ENCODE measurements around the gene ARID4B. TPM values are rescaled to one million over a fixed set of nuclear protein-coding genes. Genes with fewer than 3 reads are reported as not detected.

ARID4B gene
- total RNA-seq, 2 experiments from 2014 or later, result 28.7 to 44.9 TPM

DNA sequence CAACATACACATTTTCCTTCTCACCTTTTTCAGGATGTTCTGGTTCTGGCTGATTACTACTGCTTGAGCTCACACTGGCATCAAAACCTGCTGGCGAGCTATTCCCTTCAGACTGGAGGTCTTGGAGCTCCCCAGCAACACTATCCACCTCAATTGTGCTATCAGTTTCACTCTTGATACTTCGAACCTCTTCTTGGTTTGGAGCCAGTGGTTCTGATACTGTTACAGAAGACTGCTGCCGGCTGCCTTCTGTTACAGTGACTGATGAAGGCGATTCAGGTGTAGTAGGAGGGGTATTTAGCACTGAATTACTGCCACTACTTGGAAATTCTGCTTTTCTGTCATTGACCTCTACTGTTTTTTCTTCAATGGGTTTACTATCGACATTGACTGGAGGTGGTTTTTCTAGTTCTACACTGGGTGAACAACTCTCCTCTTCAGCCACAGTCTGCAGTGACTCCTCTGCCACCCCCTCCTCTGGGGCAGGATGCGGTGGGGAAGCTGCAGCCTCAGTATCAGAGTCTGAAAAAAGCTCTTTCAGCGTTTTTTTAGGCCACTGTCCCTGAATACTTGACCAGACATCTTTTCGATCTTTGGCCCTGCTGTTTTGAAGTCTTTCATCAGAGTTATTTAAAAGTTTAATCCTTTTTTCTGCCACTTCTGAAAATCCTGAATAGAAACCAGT is 146.3 kb downstream of the ARID4B start:
- H3K36me3 ChIP-seq (ENCODE audit: insufficient read depth, low read length), result peaks cover 52% of the 10 kb centered on the region

DNA sequence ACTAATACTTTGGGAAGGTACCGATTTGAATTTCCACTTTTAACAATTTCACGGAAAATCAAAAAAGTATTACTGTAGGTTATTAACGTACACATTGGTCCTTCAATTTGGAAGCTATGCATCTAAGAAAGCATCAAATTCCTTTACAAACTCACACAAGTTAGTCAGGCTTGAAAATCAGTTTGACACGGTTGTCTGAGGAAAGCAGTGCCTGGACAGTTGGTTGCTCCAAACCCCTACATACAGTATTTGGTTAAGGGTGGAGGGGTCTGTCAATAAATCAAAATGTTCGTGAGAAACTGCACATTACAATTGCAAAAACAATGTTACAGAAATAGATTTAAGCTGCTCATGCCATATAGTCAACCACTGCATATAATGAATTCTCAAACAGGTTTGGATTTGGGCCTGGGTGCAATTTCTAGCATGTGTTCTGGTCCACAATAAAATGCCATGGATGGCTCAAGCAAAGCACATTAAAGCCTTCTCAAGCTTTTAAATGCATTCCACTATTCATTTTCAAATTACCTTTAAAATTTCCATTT is 147.0 kb downstream of the ARID4B start:
- Histone ChIP-seq H3K9me2 (ENCODE audit: insufficient read depth, low read length) (no peaks in the 10 kb centered on the region), H3K36me3 (ENCODE audit: insufficient read depth, low read length) (peaks cover 58% of the 10 kb centered on the region), H3K9me3 (ENCODE audit: low read length) (no peaks in the 10 kb centered on the region), H2AFZ (ENCODE audit: low read length) (no peak overlapping the region), H3K79me2 (ENCODE audit: insufficient read depth, low read depth, low read length) (peaks cover 6% of the 10 kb centered on the region; the same call in 1 of the 2 replicates), H3K4me2 (ENCODE audit: low read length) (no peak overlapping the region), H3K27ac (ENCODE audit: low read depth, low read length, poor library complexity, severe bottlenecking) (no peak overlapping the region), H4K20me1 (ENCODE audit: insufficient read depth, low read length) (no peaks in the 10 kb centered on the region), H3K4me3 (ENCODE audit: low read depth, low read length, poor library complexity, severe bottlenecking) (no peak overlapping the region), H3K4me1 (ENCODE audit: insufficient read depth, low read length, poor library complexity, severe bottlenecking) (no peaks in the 10 kb centered on the region)
- CTCF ChIA-PET (ENCODE audit: unreplicated experiment), result no interaction called here
- TF ChIP-seq, protein P1, sequence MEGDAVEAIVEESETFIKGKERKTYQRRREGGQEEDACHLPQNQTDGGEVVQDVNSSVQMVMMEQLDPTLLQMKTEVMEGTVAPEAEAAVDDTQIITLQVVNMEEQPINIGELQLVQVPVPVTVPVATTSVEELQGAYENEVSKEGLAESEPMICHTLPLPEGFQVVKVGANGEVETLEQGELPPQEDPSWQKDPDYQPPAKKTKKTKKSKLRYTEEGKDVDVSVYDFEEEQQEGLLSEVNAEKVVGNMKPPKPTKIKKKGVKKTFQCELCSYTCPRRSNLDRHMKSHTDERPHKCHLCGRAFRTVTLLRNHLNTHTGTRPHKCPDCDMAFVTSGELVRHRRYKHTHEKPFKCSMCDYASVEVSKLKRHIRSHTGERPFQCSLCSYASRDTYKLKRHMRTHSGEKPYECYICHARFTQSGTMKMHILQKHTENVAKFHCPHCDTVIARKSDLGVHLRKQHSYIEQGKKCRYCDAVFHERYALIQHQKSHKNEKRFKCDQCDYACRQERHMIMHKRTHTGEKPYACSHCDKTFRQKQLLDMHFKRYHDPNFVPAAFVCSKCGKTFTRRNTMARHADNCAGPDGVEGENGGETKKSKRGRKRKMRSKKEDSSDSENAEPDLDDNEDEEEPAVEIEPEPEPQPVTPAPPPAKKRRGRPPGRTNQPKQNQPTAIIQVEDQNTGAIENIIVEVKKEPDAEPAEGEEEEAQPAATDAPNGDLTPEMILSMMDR (conservative IDR thresholded peaks at IDR 0.05; ENCODE audit: low read length), result no peak
- TF ChIP-seq EZH2phosphoT487 (IDR thresholded peaks at IDR 0.05; ENCODE audit: borderline replicate concordance, low read depth, low read length), result no peak
- BruUV-seq (replicated peaks), result no TSS peak
- POLR2A ChIA-PET, result interaction anchor here (0.6 to 1.6 kb wide), 4 partner anchors 15 to 320 kb away, joined by 3 to 4 read pairs (median 3); no protein-coding TSS in a partner anchor
- no peak for DNase-seq (ENCODE audit: low spot score)
- intact Hi-C loops (cut with micrococcal nuclease; ENCODE audit: unreplicated experiment), result no loop called here

More for the DNA sequence above, 146.3 kb downstream of the ARID4B start:
- peaks cover 6% of the 10 kb centered on the region; the same call in 1 of the 2 replicates for H3K79me2 ChIP-seq (ENCODE audit: insufficient read depth, low read depth, low read length)
- no peak overlapping the region for H3K27ac ChIP-seq (ENCODE audit: low read depth, low read length, poor library complexity, severe bottlenecking)
- BruUV-seq (replicated peaks), result no TSS peak
- TF ChIP-seq EZH2phosphoT487 (IDR thresholded peaks at IDR 0.05; ENCODE audit: borderline replicate concordance, low read depth, low read length), result no peak
- TF ChIP-seq, protein P1 (conservative IDR thresholded peaks at IDR 0.05; ENCODE audit: low read length), result no peak
- no peak for DNase-seq (ENCODE audit: low spot score)
- no peaks in the 10 kb centered on the region for H4K20me1 ChIP-seq (ENCODE audit: insufficient read depth, low read length)
- ChIA-PET CTCF (ENCODE audit: unreplicated experiment) (no interaction called here), POLR2A (interaction anchor here (0.6 to 1.6 kb wide), 3 partner anchors 14 to 321 kb away, joined by 3 to 4 read pairs (median 3); no protein-coding TSS in a partner anchor)
- no peak overlapping the region for H3K4me2 ChIP-seq (ENCODE audit: low read length)
- no peaks in the 10 kb centered on the region for H3K4me1 ChIP-seq (ENCODE audit: insufficient read depth, low read length, poor library complexity, severe bottlenecking)
- H2AFZ ChIP-seq (ENCODE audit: low read length), result no peak overlapping the region
- H3K4me3 ChIP-seq (ENCODE audit: low read depth, low read length, poor library complexity, severe bottlenecking), result no peak overlapping the region
- intact Hi-C loops (cut with micrococcal nuclease; ENCODE audit: unreplicated experiment), result no loop called here
- no peaks in the 10 kb centered on the region for H3K9me2 ChIP-seq (ENCODE audit: insufficient read depth, low read length)
- no peaks in the 10 kb centered on the region for H3K9me3 ChIP-seq (ENCODE audit: low read length)

DNA sequence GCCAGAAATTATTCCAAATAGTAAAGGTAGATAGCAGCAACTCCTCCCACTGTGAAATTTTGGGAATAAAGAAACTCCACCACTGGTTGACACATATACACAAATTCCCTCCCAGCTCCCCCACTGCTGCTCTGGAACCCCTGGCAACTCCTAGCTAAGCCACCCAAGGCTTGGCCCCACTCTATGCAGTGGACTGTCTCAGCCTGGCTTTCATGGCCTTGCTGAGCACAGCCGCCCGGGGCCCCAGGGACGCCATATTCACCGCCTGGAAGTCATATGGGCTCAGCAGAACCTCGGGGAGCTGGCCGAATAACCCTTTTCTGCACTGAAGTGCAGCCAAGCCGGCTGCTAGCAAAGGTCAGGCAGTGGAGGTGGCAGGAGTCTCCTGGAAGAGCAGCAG is 151.5 kb downstream of the ARID4B start:
- POLR2A ChIA-PET, result interaction anchor here (0.6 kb wide), 2 partner anchors 151 to 293 kb away, joined by 3 to 4 read pairs; partner anchors contain the start of gene ARID4B

More for the DNA sequence above, 151.5 kb downstream of the ARID4B start:
- Histone ChIP-seq H3K9me3 (ENCODE audit: low read length) (no peaks in the 10 kb centered on the region), H2AFZ (ENCODE audit: low read length) (no peak overlapping the region), H4K20me1 (ENCODE audit: insufficient read depth, low read length) (no peaks in the 10 kb centered on the region), H3K9me2 (ENCODE audit: insufficient read depth, low read length) (no peaks in the 10 kb centered on the region), H3K79me2 (ENCODE audit: insufficient read depth, low read depth, low read length) (peaks cover 6% of the 10 kb centered on the region; the same call in 1 of the 2 replicates), H3K36me3 (ENCODE audit: insufficient read depth, low read length) (peaks cover 74% of the 10 kb centered on the region), H3K4me2 (ENCODE audit: low read length) (no peak overlapping the region), H3K4me3 (ENCODE audit: low read depth, low read length, poor library complexity, severe bottlenecking) (no peak overlapping the region), H3K4me1 (ENCODE audit: insufficient read depth, low read length, poor library complexity, severe bottlenecking) (no peaks in the 10 kb centered on the region), H3K27ac (ENCODE audit: low read depth, low read length, poor library complexity, severe bottlenecking) (no peak overlapping the region)
- no peak for DNase-seq (ENCODE audit: low spot score)
- no TSS peak for BruUV-seq (replicated peaks)
- TF ChIP-seq, protein P1 (conservative IDR thresholded peaks at IDR 0.05; ENCODE audit: low read length), result no peak
- TF ChIP-seq EZH2phosphoT487 (IDR thresholded peaks at IDR 0.05; ENCODE audit: borderline replicate concordance, low read depth, low read length), result no peak
- intact Hi-C loops (cut with micrococcal nuclease; ENCODE audit: unreplicated experiment), result no loop called here
- CTCF ChIA-PET (ENCODE audit: unreplicated experiment), result no interaction called here
